ENCODE results near the gene PDILT. TPM values are rescaled to one million over a fixed set of nuclear protein-coding genes. Genes with fewer than 3 reads are reported as not detected.

PDILT gene
- total and polyA plus RNA-seq, 2 of the 8 experiments (the other 6 are each of a cell fraction or from before 2014, with no cell fraction given), result not detected

GRCh38 chr16:20399185-20399584 is 5.4 kb downstream of the PDILT start:
- Histone ChIP-seq H3K4me2 (ENCODE audit: insufficient read depth in 1 of 2, low read depth in 2 of 2, low read length in 2 of 2) (no peak overlapping the region), H3K18ac (ENCODE audit: extremely low read depth, low read length) (no peak overlapping the region), H3K23me2 (ENCODE audit: low read depth, low read length) (no peaks in the 10 kb centered on the region), H3K14ac (ENCODE audit: insufficient read length) (no peak overlapping the region), H2BK20ac (ENCODE audit: low read length) (no peak overlapping the region), H3K27me3 (replicated peaks in 1 of 4; ENCODE audit: control insufficient read depth in 3 of 4, extremely low read depth in 1 of 4, insufficient read depth in 3 of 4, low read length in 3 of 4) (no peaks in the 10 kb centered on the region), H3K4me3 (ENCODE audit: extremely low read depth in 1 of 4, insufficient read depth in 2 of 4, low read depth in 3 of 4, low read length in 4 of 4) (no peak overlapping the region), H3K56ac (replicated peaks; ENCODE audit: insufficient read length, low read depth, low read length) (no peak overlapping the region), H3K79me2 (ENCODE audit: control insufficient read depth in 1 of 2, insufficient read depth in 2 of 2, low read length in 2 of 2) (no peaks in the 10 kb centered on the region), H2BK15ac (ENCODE audit: low read length) (no peak overlapping the region), H3K9ac (replicated peaks in 1 of 4; ENCODE audit: extremely low read depth in 1 of 4, low read depth in 3 of 4, low read length in 3 of 4) (no peak overlapping the region), H4K8ac (ENCODE audit: extremely low read depth, insufficient read depth, low read length) (no peak overlapping the region), H3K4ac (replicated peaks; ENCODE audit: insufficient read length, low read depth, low read length) (no peak overlapping the region), H3K36me3 (ENCODE audit: control insufficient read depth in 2 of 4, insufficient read depth in 4 of 4, low read length in 3 of 4) (no peaks in the 10 kb centered on the region), H3K9me3 (ENCODE audit: insufficient read depth in 2 of 2, low read depth in 1 of 2, low read length in 1 of 2) (no peaks in the 10 kb centered on the region), H4K5ac (ENCODE audit: insufficient read length, low read depth, low read length) (no peak overlapping the region), H3K79me1 (ENCODE audit: low read depth, low read length) (no peaks in the 10 kb centered on the region), H2BK120ac (replicated peaks; ENCODE audit: low read depth, low read length) (no peak overlapping the region), H3K4me1 (replicated peaks in 1 of 4; ENCODE audit: control insufficient read depth in 3 of 4, insufficient read depth in 4 of 4, low read length in 3 of 4) (peaks cover 0 to 1% (median 0%) of the 10 kb centered on the region in 4 experiments; a peak in 1 of 7 replicates), H2BK5ac (ENCODE audit: low read depth, low read length) (no peak overlapping the region), H3K23ac (ENCODE audit: insufficient read length) (no peak overlapping the region), H3K27ac (ENCODE audit: low read depth, low read length) (no peak overlapping the region), H2AK5ac (ENCODE audit: low read depth, low read length) (no peak overlapping the region), H2AFZ (ENCODE audit: low read length) (no peak overlapping the region), H4K91ac (replicated peaks; ENCODE audit: insufficient read length, low read length) (no peak overlapping the region), H4K20me1 (replicated peaks in 1 of 2; ENCODE audit: control insufficient read depth in 1 of 2, insufficient read depth in 2 of 2, low read length in 2 of 2) (no peaks in the 10 kb centered on the region), H2BK12ac (ENCODE audit: low read depth, low read length) (no peak overlapping the region)
- DNase-seq (ENCODE audit: low read depth in 1 of 2, low spot score in 2 of 2) (no peak), FAIRE-seq (no peak)
- POLR2A ChIA-PET (ENCODE audit: partially characterized antibody), result no interaction called here
- CTCF ChIA-PET (ENCODE audit: partially characterized antibody), result interaction anchor here (0.6 to 0.8 kb wide), 4 partner anchors 14 to 492 kb away, joined by 3 to 4 read pairs (median 3); no protein-coding TSS in a partner anchor
- WGBS, 2 experiments (ENCODE audit: extremely low coverage in 1 of 2, insufficient coverage in 1 of 2, insufficient read length in 1 of 2, insufficient replicate concordance in 2 of 2, low coverage in 1 of 2, low lambda C conversion rate in 2 of 2, missing lambda C conversion rate in 1 of 2), result 82% methylated on average over 6 of the region's 7 CpGs; no CpG with 5 or more reads in 1 of the 2 experiments
- TF ChIP-seq RNF2 (IDR thresholded peaks at IDR 0.05; ENCODE audit: borderline replicate concordance, low read depth, low read length, missing control alignments, poor library complexity, severe bottlenecking) (no peak), JUN (IDR thresholded peaks at IDR 0.05; ENCODE audit: low read depth, low read length) (no peak), SP2 (IDR thresholded peaks at IDR 0.05; ENCODE audit: low read length) (no peak), TAF7 (optimal IDR thresholded peaks at IDR 0.05; ENCODE audit: borderline replicate concordance, low read depth, low read length) (no peak), BRCA1 (IDR thresholded peaks at IDR 0.05; ENCODE audit: low read depth, low read length) (no peak), USF2 (IDR thresholded peaks at IDR 0.05; ENCODE audit: low read length) (no peak), EZH2 (IDR thresholded peaks at IDR 0.05; ENCODE audit: low read depth, low read length, severe bottlenecking) (no peak), FOSL1 (IDR thresholded peaks at IDR 0.05; ENCODE audit: insufficient read depth, low read depth, low read length) (no peak)

Data from H1 (cell line).